ENCODE measurements around the gene RPL37.
"Not testable (repeated sequence)": the region's sequence is repeated elsewhere in the genome, so short reads cannot be mapped to it uniquely, and the experiment has no call there.

The RPL37 gene

GRCh38 chr5:40834849-40835787, at the start of gene RPL37:
RPL37 (minus strand) TSS chr5:40835222; CDS start chr5:40835185, 37 bp downstream.
- H3K4me3 ChIP-seq (ENCODE audit: low read depth, low read length): peak within 1 kb of the TSS; percentile 98
- peak; percentile 84 for DNase-seq (ENCODE audit: low read depth, low spot score)
- no peak for TF ChIP-seq CTCF (IDR thresholded peaks at IDR 0.05; ENCODE audit: insufficient read depth, low read length, missing control alignments)
- ChIA-PET POLR2A (interaction anchor here (0.6 to 1.5 kb wide), 6 partner anchors 12 to 297 kb away, joined by 3 to 8 read pairs (median 3); no protein-coding TSS in a partner anchor), CTCF (no interaction called here)

- H3K4me3 ChIP-seq (ENCODE audit: low read depth, low read length); DNase-seq (ENCODE audit: low read depth, low spot score); POLR2A ChIA-PET; CTCF ChIA-PET: not testable (repeated sequence)
Observed at GRCh38 chr5:40883051-40883450, 48.0 kb upstream of the RPL37 start.

GRCh38 chr5:40882291-40882690, 47.3 kb upstream of the RPL37 start:
- no peak overlapping the region for H3K4me3 ChIP-seq (ENCODE audit: low read depth, low read length)
- ChIA-PET POLR2A (no interaction called here), CTCF (interaction anchor here (0.6 to 1.0 kb wide), 2 partner anchors 22 to 165 kb away, joined by 3 read pairs; no protein-coding TSS in a partner anchor)
- no peak for TF ChIP-seq CTCF (IDR thresholded peaks at IDR 0.05; ENCODE audit: insufficient read depth, low read length, missing control alignments)
- DNase-seq (ENCODE audit: low read depth, low spot score): no peak

- no peak for DNase-seq (ENCODE audit: low read depth, low spot score)
- ChIA-PET CTCF (interaction anchor here (0.7 to 2.0 kb wide), 11 partner anchors 9 to 1309 kb away, joined by 3 to 5 read pairs (median 3); partner anchors contain the start of gene TTC33), POLR2A (no interaction called here)
- peak; percentile 3 for TF ChIP-seq CTCF (IDR thresholded peaks at IDR 0.05; ENCODE audit: insufficient read depth, low read length, missing control alignments)
- H3K4me3 ChIP-seq (ENCODE audit: low read depth, low read length): no peak overlapping the region
Observed at GRCh38 chr5:40879163-40879942, 44.3 kb upstream of the RPL37 start.

- CTCF ChIA-PET: interaction anchor here (1.2 to 2.0 kb wide), 2 partner anchors 1166 to 1298 kb away, joined by 3 to 5 read pairs; no protein-coding TSS in a partner anchor
- POLR2A ChIA-PET: no interaction called here
- TF ChIP-seq CTCF (IDR thresholded peaks at IDR 0.05; ENCODE audit: insufficient read depth, low read length, missing control alignments): no peak
- no peak overlapping the region for H3K4me3 ChIP-seq (ENCODE audit: low read depth, low read length)
- no peak for DNase-seq (ENCODE audit: low read depth, low spot score)
Observed at GRCh38 chr5:40877371-40877988, 42.5 kb upstream of the RPL37 start.

GRCh38 chr5:40875958-40876357, 40.9 kb upstream of the RPL37 start:
- POLR2A ChIA-PET: no interaction called here
- no peak overlapping the region for H3K4me3 ChIP-seq (ENCODE audit: low read depth, low read length)
- CTCF ChIA-PET: no interaction called here
- no peak for DNase-seq (ENCODE audit: low read depth, low spot score)
- no peak for TF ChIP-seq CTCF (IDR thresholded peaks at IDR 0.05; ENCODE audit: insufficient read depth, low read length, missing control alignments)
